Activated naive CD4-positive, alpha-beta T cell treated with anti-CD3 and anti-CD28 coated beads, Interleukin-2, amount 50 U/mL, for 16 hours (primary cell): ENCODE data around the gene CACNA1C.

Experiments used
- DNase-seq: peaks from one replicate; pipeline ENCODE4 v3.0.0-alpha.2; 2020

Gene CACNA1C

DNA sequence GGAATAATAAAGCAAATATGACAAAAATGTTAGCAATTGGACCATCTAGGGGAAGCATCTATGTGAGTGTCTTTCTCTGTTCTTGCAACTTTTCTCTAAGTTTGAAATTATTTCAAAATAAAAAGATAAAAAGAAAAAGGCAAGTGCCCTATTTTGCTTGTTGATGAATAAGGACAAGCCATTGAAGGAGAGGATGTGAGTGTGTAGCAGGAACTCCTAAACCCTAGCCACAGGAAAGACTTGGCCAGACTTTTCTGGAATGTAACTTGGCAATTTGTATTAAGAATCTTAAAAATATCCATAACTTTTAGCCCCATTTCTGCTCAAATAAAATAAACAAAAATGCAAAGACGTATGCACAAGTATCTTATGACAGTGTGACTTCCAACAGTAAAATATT lies 279.4 kb downstream of the CACNA1C start:
- DNase-seq: no peak

GRCh38 chr12:2332947-2333346 lies 280.2 kb downstream of the CACNA1C start:
- DNase-seq: no peak

DNA sequence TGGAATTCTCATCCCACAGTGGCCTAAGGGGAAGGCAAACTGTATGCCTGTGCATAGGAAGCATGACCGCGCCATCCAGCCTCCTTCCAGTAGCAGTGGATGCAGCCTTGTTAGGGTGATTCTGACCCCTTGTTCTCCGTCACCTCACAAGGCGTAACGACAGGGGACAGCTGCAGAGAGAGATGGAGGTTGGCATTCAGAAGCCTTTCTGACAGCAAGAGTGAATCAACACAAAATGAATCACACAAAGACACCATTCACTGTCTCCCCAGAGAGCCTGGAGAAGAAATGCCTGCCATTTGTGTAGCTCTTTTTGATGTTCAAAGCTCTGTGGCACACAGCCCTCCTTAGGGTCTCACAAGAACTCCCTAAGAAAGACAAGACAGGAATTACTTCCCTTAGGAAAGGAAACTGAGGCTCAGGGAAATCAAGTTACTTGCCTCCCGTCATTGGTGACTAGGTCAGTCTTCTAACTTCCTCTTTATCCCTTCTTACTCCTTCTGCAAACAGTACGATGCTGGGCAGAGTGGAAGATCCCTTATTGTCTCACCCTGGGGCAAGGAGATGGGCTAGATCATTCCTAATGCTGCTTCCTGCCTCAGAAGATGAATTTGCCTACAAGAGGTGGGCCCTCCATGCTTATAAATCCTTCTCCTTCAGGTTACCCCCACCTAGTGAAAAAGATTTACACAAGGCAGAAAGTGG lies 280.9 kb downstream of the CACNA1C start:
- no peak for DNase-seq

DNA sequence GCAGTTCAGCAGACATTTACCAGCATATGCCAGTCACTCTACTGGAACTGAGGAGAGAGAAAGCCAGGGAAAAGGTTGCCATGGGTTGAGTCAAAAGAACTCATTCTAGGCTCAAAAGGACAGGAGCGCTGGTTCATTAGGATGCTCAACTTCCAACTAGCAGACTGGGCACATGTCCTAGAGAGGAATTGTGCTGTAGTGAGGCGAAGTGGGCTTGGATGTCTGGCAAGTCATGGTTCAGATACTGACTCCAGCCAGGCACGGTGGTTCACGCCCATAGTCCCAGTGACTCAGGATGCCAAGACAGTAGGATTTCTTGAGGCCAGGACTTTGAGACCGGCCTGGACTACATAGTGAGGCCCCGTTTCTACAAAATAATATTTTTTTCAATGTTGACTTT lies 281.5 kb downstream of the CACNA1C start:
- no peak for DNase-seq

GRCh38 chr12:2334689-2335088 lies 281.9 kb downstream of the CACNA1C start:
- DNase-seq: no peak

DNA sequence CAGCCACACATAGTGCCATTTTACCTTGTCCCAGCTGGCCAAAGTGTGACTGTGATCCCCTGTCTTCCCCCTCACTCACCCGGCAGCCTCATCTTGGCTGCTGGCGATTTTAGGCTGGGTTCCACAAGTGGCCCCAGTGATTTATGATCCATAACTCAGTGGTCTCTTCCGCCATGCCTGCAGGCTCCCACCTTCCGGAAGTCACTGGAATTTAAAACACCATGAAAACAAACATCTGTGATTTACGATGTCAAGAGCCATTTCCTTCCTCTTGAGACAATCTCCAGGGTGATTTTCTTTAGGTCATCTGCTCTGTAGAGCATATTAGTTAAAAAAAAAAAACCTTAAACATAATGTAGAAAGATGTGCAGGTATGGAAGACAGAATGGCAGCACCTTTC lies 282.3 kb downstream of the CACNA1C start:
- DNase-seq: no peak

DNA sequence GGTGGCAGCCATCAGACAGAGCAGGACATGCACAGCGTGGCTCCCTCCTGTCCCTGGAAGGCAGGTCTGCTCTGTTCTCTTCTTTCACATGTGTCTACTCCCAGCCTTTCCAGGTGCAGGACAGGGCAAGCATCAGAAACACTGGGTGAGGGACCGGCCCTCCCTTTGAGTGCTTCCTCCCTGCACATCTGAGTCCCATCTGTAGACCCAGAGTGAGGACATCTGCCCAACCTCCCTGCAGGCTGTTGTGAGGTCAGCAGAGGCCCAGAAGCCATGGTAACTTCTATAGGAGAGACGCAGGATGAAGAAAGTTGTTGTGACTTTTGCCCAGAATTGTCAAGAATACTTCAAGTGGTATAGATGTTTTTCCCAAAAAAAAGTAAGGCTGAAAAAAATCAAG lies 282.7 kb downstream of the CACNA1C start:
- no peak for DNase-seq

DNA sequence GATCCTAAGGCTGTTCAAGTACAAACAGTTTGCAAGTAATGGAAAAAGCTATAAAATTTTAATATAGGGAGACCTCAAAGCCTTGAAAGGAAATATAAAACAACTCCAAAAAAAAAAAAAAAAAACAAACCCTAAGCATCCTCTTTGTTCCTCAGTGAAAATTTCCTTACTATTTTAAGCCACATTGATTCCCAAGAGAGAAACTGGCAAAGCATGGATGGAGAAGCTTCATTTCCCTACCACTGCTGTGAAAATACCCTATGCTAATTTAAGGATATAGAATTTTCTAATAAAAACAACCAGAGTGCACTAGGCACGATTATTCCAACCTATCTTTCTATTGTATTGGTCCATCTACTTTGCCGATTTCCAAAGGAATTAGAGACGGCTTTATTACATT lies 283.1 kb downstream of the CACNA1C start:
- DNase-seq: no peak

DNA sequence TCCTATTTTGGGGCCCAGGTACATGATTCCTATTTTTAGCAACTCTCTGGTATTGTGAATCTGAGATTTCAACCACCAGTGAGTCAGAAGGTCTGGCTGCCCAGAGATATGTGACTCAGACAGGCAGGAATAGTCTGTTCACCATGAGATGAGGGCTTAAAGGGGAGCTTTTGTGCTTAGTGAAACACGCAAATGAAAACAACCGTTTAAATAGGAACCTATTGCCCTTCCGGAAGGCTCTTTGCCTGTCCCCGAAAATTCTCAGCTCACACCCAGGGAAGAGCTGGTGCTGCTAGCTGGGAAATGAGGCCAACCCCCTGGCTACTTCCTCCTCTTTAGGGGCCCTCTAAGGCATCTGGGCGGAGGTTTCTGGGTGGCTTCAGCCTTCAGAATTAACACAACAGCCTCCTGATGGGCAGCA lies 283.6 kb downstream of the CACNA1C start:
- DNase-seq: no peak

DNA sequence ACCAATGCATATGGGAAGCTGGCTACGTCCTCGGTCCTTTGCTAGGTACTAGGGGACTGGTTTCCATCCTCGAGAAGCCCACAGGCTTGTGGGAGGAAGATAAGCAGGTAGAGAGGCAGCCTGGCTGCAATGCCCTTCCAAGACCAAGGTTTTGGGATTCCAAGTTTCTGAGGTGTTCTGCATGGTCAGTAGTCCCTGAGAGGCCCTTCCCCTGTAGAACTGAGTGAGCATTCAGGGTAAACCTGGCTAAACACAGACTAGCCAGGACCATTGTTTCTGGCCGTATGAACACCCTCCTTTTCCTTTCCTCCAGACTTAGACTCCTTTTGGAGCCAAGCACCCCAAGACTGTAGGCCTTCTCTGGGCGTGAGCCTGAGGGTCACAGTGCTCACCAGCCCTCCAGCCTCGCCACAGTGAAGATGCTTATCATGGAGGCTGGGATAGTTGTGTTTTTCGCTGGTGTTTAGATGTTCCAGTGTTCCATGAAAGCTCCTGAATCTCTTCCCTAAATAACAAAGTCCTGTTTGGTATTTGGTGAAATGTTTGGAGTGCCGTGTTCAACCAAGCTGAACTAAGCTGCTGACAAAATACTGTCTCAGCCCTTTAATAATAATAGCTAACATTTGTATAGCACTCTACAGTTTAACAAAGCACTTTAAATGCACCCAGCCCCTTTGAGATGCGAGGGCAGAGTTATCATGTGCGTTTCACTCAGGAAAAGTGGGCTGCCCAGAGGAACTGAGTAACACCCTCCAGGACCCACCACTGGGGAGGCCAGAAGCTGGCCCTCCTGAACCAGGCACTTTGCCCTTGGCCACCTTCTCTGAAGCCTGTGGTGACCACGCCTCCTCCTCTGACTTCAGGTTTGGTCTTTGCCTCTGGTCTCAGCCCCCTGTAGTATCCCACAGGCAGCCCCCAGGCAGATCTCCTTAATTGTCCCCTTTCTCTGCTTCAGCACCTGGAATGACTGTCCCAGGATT lies 284.5 kb downstream of the CACNA1C start:
- no peak for DNase-seq

DNA sequence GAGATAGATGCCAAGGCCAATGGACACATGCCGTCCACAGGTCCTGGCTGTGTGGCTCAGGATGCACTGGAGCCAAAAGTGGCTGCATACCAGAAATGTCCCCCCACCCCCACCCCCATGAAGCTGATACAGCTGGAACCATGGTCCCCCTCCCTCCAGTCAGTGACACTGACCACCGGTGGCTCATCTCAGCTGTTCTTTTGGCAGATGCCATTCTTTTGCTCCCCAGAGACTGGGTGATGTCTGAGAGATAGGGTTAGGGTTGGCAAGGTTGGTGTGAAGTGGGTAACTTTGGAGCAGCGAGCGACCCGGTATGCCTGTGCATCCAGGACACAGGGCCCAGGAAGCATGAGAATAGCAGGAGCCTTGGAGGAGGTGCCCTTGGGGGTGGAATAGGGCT lies 285.6 kb downstream of the CACNA1C start:
- DNase-seq: no peak

DNA sequence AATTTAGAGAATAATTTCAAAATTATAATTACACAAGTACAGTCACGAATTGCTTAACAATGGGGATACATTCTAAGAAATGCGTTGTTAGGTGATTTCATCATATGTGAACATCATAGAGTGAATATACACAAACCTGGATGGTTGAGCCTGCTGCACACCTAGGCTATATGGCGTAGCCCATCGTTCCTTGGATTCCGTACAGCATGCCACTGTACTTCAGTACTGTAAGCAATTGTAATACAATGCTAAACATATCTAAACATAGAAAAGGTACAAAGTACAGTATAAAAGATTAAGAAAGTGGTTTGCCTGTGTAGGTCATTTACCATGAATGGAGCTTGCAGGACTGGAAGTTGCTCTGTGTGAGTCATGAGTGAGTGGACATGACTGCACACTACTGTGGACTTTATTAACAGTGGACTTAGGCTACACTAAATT lies 286.2 kb downstream of the CACNA1C start:
- DNase-seq: no peak

GRCh38 chr12:2341051-2341751 lies 288.4 kb downstream of the CACNA1C start:
- DNase-seq: no peak

GRCh38 chr12:2341871-2342270 lies 289.1 kb downstream of the CACNA1C start:
- DNase-seq: no peak

DNA sequence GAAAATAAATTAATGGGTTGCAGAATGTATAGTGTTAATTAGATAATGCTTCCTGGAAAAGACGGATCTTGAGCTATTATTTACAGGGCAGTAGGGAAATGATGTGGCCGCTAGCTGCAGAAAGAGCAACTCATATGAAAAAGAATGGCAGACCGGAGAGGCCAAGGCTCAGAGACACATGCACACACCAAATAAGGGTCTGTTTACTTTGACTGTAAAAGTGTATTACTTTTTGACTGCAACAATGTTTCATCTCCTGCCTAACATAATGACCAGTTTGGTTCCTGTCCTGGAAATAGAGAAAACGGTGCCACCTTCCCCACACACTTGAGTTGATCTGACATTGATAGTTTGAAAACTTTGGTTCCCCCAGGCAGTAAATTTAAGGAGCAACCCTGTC lies 290.9 kb downstream of the CACNA1C start:
- no peak for DNase-seq

DNA sequence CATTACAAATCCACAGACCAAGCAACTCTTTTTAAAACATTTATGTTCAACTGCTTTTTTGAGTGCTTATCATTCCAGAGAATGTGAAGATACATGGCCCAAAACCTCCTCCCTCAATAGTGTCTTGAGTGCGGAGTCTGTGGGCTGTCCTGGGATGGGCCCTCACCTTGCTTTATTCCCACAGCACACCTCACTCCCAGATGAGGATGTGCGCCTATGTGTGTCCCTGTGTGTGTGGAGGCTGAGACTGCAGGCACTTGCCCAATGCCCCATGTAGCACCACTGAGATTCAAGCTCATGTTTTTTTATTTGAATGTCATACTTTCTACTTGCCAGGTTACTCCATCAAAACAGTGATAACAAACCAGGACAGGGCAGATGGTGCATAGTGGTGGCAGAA lies 291.7 kb downstream of the CACNA1C start:
- DNase-seq: no peak

DNA sequence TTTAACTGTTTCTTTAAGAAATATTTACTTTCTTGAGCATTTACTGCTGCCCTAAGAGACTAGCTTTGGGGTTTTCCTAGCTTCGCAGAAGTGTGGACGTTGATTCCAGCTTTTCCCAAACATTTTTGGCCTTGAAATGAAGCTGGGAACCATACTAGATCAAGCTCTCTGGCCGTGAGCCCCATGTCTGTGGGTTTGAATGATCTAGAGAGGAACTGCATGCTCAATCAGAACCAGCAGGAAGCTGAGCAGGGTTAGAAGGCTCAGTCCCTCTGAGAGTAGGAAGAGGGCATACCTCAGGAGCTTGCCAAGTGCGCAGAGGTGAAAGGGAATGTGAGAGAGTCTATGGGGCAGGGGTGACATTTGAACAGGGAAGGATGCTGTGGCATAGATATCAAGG lies 292.1 kb downstream of the CACNA1C start:
- no peak for DNase-seq

- no peak for DNase-seq
Observed at GRCh38 chr12:2345902-2346301, 293.1 kb downstream of the CACNA1C start.

- no peak for DNase-seq
Observed at GRCh38 chr12:2346416-2346815, 293.6 kb downstream of the CACNA1C start.

GRCh38 chr12:2347137-2347843 lies 294.5 kb downstream of the CACNA1C start:
- no peak for DNase-seq

GRCh38 chr12:2347844-2348481 lies 295.2 kb downstream of the CACNA1C start:
- DNase-seq: no peak

GRCh38 chr12:2348482-2348852 lies 295.7 kb downstream of the CACNA1C start:
- DNase-seq: no peak
